ENCODE results near the gene LIN37. TPM values are rescaled to one million over a fixed set of nuclear protein-coding genes. Genes with fewer than 3 reads are reported as not detected.

LIN37 gene
- total RNA-seq, 1 experiment from 2014 or later = 5.9 TPM

DNA sequence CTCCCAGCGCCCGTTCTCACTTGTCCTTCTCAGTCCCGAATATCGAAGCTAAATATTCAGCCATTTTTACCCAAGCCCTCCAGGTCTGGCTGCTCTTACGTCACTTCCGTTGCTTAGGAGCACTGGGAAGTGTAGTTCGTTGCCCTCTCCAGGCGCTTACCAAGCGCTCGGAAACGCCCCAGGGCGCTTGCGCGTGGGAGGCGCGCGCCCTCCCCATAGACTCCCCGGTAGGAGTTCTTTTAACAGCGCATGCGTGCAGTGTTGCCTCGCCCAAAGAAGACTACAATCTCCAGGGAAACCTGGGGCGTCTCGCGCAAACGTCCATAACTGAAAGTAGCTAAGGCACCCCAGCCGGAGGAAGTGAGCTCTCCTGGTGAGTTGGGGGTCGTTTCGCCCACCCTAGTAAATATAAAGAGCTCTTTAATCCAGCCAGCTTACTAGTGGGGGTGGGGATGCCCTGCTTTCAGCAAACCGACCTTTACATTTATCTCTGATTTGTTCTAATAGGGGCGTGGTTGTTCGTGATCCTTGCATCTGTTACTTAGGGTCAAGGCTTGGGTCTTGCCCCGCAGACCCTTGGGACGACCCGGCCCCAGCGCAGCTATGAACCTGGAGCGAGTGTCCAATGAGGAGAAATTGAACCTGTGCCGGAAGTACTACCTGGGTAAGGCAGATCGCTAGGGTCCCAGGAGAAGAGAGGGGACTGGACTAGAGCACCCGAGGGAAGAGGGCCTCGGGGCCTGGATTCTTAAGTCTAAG is 2.9 kb upstream of the LIN37 start, which contains the start of the genes PSENEN and U2AF1L4:
TSS of gene PSENEN (plus strand) at position 324 of the 759 bp plus-strand sequence. CDS start at position 604, 280 bp downstream.
TSS of gene U2AF1L4 (minus strand) at position 91 of the 759 bp plus-strand sequence. CDS start at position 64, 27 bp downstream.
- no peak within 1 kb of the TSS for H4K5ac ChIP-seq (ENCODE audit: insufficient read length, low read depth, low read length)
- peaks cover 3 to 17% (median 5%) of the 10 kb centered on the region in 3 experiments; a peak in 4 of 7 replicates for H3K36me3 Mint-ChIP-seq (ENCODE audit: insufficient read depth in 1 of 3, low read depth in 3 of 3)
- no peaks in the 10 kb centered on the region for H3K9me3 ChIP-seq (ENCODE audit: control insufficient read depth, low read depth, low read length)
- H3K27me3 Mint-ChIP-seq (ENCODE audit: low read depth) = no peaks in the 10 kb centered on the region
- H3K79me1 ChIP-seq (ENCODE audit: insufficient read depth, low read depth, low read length, poor library complexity, severe bottlenecking) = peaks cover 3% of the 10 kb centered on the region
- peak; percentile 98 for DNase-seq
- peak within 1 kb of the TSS; percentile 96 for H3K4me3 Mint-ChIP-seq
- no peak within 1 kb of the TSS for H2BK120ac ChIP-seq (ENCODE audit: low read depth, low read length, poor library complexity, severe bottlenecking)
- H3K4me2 ChIP-seq (ENCODE audit: insufficient read depth, insufficient read length, low read length) = peak within 1 kb of the TSS; percentile 95
- H2BK15ac ChIP-seq (ENCODE audit: low read depth, low read length) = no peak within 1 kb of the TSS
- no peak within 1 kb of the TSS for H2AK5ac ChIP-seq (ENCODE audit: insufficient read length, low read length)
- no peaks in the 10 kb centered on the region for H3K27me3 ChIP-seq (ENCODE audit: insufficient read depth, low read length)
- H3K4me1 ChIP-seq (ENCODE audit: insufficient read depth, low read length) = peaks cover 4% of the 10 kb centered on the region; the same call in 1 of the 2 replicates
- no peak within 1 kb of the TSS for H2BK12ac ChIP-seq (ENCODE audit: insufficient read length, low read depth, low read length)
- no peak within 1 kb of the TSS for H2BK20ac ChIP-seq (ENCODE audit: low read depth, low read length, poor library complexity, severe bottlenecking)
- H2BK5ac ChIP-seq (ENCODE audit: insufficient read length, low read length) = no peak within 1 kb of the TSS
- no peaks in the 10 kb centered on the region for H4K20me1 ChIP-seq (ENCODE audit: control insufficient read depth, insufficient read depth, insufficient read length)
- H3K23me2 ChIP-seq (ENCODE audit: insufficient read length, low read depth, low read length, poor library complexity, severe bottlenecking) = peaks cover 16% of the 10 kb centered on the region
- H4K91ac ChIP-seq (ENCODE audit: insufficient read length, low read depth, low read length) = no peak within 1 kb of the TSS
- peak within 1 kb of the TSS; percentile 71 for H3K9ac ChIP-seq (ENCODE audit: extremely low read depth, insufficient read length, low read length)
- H4K8ac ChIP-seq (replicated peaks; ENCODE audit: insufficient read length, low read depth, low read length) = no peak within 1 kb of the TSS
- no peak within 1 kb of the TSS for H3K27ac ChIP-seq (ENCODE audit: insufficient read length, low read depth, low read length)
- no peak within 1 kb of the TSS for H3K56ac ChIP-seq (ENCODE audit: insufficient read length, low read depth, low read length)
- no peaks in the 10 kb centered on the region for H3K79me2 ChIP-seq (ENCODE audit: insufficient read depth, low read length)
- no peak within 1 kb of the TSS for H3K4ac ChIP-seq (ENCODE audit: low read depth, low read length)
- H2AFZ ChIP-seq (ENCODE audit: low read length) = peak within 1 kb of the TSS; percentile 71
- H3K9me3 Mint-ChIP-seq = no peaks in the 10 kb centered on the region
- WGBS (ENCODE audit: extremely low coverage, insufficient read length, low lambda C conversion rate) = no CpG with 5 or more reads among the region's 40 CpGs
- peaks cover 20 to 38% of the 10 kb centered on the region in 2 experiments for H3K4me1 Mint-ChIP-seq
- peak within 1 kb of the TSS; percentile 79 for H3K14ac ChIP-seq (ENCODE audit: insufficient read depth, low read length)
- peak within 1 kb of the TSS; percentile 100 for H3K27ac Mint-ChIP-seq
- TF ChIP-seq, protein P1, sequence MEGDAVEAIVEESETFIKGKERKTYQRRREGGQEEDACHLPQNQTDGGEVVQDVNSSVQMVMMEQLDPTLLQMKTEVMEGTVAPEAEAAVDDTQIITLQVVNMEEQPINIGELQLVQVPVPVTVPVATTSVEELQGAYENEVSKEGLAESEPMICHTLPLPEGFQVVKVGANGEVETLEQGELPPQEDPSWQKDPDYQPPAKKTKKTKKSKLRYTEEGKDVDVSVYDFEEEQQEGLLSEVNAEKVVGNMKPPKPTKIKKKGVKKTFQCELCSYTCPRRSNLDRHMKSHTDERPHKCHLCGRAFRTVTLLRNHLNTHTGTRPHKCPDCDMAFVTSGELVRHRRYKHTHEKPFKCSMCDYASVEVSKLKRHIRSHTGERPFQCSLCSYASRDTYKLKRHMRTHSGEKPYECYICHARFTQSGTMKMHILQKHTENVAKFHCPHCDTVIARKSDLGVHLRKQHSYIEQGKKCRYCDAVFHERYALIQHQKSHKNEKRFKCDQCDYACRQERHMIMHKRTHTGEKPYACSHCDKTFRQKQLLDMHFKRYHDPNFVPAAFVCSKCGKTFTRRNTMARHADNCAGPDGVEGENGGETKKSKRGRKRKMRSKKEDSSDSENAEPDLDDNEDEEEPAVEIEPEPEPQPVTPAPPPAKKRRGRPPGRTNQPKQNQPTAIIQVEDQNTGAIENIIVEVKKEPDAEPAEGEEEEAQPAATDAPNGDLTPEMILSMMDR (conservative IDR thresholded peaks at IDR 0.05) = no peak
- no peak within 1 kb of the TSS for H3K23ac ChIP-seq (ENCODE audit: insufficient read length, low read depth, low read length)
- H3K18ac ChIP-seq (ENCODE audit: insufficient read length, low read depth, low read length) = peak within 1 kb of the TSS; percentile 61
- no peak within 1 kb of the TSS for H3T11ph ChIP-seq (ENCODE audit: low read length)

Measured in H9 (cell line).